ENCODE measurements around the gene KATNB1.

GRCh38 chr16:57709663-57710062, 25.9 kb upstream of the KATNB1 start:
- TF ChIP-seq, protein P1, sequence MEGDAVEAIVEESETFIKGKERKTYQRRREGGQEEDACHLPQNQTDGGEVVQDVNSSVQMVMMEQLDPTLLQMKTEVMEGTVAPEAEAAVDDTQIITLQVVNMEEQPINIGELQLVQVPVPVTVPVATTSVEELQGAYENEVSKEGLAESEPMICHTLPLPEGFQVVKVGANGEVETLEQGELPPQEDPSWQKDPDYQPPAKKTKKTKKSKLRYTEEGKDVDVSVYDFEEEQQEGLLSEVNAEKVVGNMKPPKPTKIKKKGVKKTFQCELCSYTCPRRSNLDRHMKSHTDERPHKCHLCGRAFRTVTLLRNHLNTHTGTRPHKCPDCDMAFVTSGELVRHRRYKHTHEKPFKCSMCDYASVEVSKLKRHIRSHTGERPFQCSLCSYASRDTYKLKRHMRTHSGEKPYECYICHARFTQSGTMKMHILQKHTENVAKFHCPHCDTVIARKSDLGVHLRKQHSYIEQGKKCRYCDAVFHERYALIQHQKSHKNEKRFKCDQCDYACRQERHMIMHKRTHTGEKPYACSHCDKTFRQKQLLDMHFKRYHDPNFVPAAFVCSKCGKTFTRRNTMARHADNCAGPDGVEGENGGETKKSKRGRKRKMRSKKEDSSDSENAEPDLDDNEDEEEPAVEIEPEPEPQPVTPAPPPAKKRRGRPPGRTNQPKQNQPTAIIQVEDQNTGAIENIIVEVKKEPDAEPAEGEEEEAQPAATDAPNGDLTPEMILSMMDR (IDR thresholded peaks at IDR 0.05) = no peak
- no peak for TF ChIP-seq POLR2A (IDR thresholded peaks at IDR 0.05)
